NCI-H446 treated with DMSO at 0.1 percent for 48 hours (cell line): ENCODE data around the gene ODC1.
"Not testable (repeated sequence)": the region's sequence is repeated elsewhere in the genome, so short reads cannot be mapped to it uniquely, and the experiment has no call there.

Experiments
- DNase-seq: peaks from one replicate; lab custom pipeline; 2025; lab: John Stamatoyannopoulos, UW

Gene ODC1

DNA sequence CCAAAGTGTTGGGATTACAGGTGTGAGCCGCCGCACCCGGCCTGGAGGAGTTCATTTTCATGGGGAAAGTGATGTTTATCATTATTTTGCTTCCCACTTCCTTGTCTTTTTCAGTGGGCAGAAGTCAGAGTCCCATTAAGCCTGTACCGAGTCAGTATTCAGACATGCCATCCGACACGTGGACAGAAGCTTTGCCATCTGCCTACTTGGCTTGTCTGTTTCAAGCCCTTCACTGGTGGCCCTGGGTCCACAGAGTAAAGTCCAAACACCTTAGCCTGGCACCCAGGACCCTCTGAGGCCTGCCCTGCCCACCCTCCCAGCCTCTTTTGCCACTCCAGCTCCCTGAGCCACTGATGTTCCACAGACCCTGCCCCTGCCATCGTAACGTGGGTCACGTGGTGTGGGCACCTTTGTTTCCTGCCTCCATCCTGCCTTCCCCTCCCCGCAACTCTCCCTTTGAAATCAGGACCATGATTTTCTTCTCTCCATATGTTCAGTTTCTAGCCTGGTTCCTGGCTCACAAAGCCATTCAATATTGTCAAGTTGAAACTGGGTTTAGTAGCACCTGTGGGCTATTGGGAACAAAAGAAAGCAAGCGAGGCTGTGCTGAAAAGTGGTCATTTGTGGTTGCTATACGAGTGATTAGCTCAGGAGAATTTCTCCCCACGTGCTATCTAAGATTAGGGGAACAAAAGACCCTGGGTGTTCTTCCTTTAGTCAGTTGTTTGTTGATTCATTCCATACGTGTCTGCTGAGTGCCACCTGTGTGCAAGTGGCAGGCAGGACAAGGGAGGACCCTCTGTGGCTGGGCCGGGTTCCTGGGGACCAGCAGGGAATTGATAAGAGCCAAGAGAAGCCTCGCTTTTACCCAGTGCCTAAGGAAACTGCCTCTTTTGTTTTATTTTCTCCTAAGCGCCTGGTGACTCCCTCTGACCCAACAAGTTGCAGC, 5.1 kb upstream of the ODC1 start:
- no peak for DNase-seq

DNA sequence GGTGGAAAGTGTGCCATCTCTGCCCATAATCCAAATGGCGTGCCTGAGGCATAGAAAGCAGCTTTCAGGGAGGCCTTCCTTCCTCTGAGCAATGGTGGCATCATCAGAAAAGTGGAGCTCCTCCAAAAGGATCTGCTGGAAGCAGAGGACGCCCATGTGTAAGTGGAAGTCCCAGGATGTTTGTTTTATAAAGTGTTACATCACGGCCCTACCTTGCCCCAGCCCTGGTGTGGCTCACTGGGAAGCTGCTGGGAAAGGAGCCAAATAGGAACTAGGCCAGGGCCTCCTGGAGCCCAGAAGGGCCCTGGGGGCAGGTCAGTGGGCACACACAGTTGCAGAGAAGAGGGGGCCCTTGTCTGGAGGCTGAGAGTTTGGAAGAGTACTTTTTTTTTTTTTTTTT, 4.2 kb upstream of the ODC1 start:
- DNase-seq: peak; percentile 35

- DNase-seq: no peak
These were observed 3.7 kb upstream of the ODC1 start for GRCh38 chr2:10451819-10452218.

GRCh38 chr2:10449838-10450691, 1.9 kb upstream of the ODC1 start:
- no peak for DNase-seq

DNA sequence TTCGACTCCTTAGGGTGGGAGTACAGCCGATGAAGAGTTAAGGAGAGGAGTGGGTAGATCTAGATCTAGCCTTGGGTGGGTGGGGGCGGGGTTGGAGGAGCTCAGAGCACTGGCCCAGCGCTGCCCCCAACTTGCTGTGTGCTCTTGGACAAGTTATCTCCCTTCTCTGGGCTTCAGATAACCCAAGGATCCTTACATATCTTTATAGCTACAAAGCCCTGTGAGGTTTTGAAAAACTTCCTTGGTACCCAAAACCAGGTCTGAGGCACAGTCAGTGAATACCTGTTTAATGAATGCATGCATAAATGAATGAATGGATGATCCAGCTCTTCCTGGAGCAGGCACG, 1.3 kb upstream of the ODC1 start:
- DNase-seq: no peak

- DNase-seq: peak; percentile 90
These were observed 704 bp upstream of the ODC1 start for GRCh38 chr2:10448576-10449485.

GRCh38 chr2:10447300-10447894, 730 bp downstream of the ODC1 start:
- DNase-seq: no peak

GRCh38 chr2:10446631-10447030, 1.5 kb downstream of the ODC1 start:
- no peak for DNase-seq

- DNase-seq: no peak
These were observed 3.7 kb downstream of the ODC1 start for GRCh38 chr2:10444463-10444862.

- DNase-seq: not testable (repeated sequence)
These were observed 5.5 kb downstream of the ODC1 start for GRCh38 chr2:10442469-10443126.

GRCh38 chr2:10441948-10442347, 6.2 kb downstream of the ODC1 start:
- DNase-seq: no peak

DNA sequence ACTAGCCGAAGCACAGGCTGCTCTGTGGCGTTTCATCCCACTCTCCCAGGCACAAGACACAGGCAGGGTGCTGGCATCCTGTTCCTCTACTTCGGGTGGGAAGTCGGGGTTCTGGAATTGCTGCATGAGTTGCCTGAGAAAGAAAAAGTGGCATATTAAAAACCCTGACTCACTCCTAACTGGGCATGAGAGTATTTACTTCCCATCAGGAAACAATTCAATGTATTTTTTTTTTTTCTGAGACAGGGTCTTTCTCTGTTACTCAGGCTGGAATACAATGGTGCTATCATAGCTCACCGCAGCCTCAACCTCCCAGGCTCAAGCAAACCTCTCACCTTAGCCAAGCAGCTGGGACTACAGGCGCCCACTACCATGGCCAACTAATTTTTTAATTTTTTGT, 7.4 kb downstream of the ODC1 start:
- no peak for DNase-seq

- DNase-seq: no peak
These were observed 8.2 kb downstream of the ODC1 start for GRCh38 chr2:10439971-10440370.

DNA sequence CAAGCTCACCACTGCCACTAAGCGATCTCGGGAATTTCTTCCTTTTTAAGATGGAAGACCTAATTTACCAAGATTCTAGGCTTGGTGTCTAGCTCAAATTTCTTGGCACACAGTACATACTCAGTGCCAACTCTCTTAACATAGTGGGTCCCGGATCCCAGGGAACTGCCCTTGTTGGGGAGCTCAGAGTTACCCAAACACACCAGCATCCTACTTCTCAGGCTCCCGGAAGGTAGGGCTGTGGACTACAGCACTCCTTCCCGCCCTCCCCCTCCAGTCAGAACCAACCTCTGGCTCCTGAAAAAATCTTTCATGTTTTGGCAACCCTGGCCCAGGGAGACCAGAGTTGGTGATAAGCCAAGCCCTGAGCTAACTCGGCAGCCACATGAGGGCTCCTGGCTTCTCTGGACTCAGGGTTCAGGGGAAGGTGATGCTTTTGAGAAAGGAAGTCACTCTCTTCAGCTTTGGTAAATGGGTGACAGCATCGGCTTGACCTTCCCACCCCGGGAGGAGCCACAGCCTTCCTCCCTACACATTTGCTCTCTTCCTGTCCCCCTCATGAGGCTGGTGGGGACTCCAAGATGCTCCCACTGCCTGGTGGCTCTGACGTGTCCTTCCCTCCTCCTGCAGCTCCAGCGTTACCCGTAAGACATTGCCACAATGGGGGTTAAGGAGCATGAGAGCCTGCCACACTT, 8.8 kb downstream of the ODC1 start:
- no peak for DNase-seq

GRCh38 chr2:10438688-10439087, 9.4 kb downstream of the ODC1 start:
- no peak for DNase-seq

- DNase-seq: no peak
These were observed 10.3 kb downstream of the ODC1 start for GRCh38 chr2:10437806-10438205.

DNA sequence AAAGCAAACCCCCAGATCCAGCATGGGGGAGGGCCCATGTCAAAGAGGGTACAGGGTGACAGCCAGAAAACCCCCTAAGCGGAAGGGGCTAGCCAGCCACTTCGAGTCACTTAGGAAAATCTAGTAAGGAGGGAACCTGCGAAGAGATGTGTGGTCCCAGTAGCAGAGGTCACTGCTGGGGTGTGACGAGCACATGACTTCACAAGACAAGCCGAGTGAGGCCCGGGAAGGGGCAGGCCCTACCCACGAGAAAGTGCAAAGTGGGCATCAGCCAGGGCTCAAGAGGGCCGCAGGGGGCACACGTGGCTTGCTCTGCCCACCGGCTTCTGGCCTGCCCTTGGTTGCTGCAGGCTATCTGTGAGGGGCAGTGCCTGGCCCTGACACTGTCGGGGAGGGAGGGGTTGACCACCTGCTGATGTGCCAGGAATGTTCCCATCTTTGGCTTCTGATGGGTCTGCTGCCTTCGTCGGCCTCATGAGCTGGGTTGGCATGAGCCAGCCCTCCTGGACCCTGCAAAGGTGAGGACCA, 11.5 kb downstream of the ODC1 start:
- no peak for DNase-seq

DNA sequence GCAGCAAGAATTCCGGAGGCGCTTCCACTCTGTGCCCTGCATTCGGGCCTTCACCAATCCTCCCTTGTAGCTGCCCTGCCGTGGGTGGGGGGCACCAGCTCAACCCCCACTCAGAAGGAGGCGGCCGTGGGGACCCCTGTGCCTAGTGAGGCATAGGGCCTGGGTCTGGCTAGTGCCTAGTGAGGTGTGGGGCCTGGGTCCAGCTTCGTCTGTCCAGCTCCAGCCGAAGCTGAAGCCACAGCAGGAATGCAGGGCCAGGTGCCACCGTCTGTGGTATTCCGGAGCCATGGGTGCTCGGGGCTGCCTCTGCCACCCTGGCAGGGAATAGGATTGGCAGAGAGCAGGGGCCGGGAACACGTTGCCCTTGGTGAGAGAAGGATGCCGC, 12.3 kb downstream of the ODC1 start:
- DNase-seq: no peak

DNA sequence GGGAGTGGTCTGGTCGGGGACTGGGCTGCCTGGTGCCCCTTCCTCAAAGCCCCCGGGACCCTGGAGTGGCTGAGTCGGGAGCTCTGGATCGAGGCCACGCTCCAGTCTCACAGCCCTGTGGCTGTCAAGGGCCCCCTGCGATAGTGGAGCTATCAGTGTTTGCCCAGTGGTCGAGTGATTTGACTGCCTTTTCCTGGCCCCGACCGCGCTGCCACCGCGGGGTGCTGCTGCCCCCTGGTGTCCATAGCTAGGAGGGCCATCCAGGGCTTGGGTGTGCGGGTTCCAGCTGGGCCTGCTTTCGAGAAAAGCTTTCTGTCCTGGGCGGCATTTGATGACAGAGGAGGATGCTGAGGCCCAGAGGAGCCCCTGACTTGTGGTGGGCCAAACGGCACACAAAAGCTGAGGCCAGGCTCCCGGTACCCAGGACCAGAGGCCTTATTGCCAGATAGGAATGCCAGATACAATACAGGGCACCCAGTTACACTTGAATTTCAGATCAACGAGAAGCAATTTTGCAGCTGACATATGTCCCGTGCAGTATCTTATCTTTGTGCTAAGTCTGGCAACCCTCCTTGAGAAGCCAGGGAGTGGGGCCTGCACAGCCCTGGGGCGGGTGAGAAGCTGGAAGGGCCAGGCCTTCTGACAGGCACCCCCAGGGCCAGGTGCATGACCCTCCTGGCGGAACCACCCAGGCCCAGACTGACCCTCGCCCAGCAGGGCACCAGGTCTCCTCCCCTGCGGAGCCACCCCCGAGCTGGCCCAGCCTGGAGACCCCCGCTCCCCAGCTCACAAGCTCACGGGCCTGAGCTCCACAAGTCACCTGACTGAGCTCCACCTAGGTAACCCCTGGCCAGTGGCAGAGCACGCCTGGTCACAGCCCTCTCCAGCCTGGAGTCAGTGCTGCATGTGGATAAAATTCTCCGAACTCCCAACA, 13.0 kb downstream of the ODC1 start:
- no peak for DNase-seq
